ENCODE data around the gene FZD2.
"Not testable (repeated sequence)": the region's sequence is repeated elsewhere in the genome, so short reads cannot be mapped to it uniquely, and the experiment has no call there.

FZD2 gene

GRCh38 chr17:44556832-44557606 is at the start of gene FZD2:
TSS of gene FZD2 (plus strand) at chr17:44557484. CDS start at chr17:44557689, 205 bp downstream.
- H3K4me3 ChIP-seq (ENCODE audit: low read length) = peak within 1 kb of the TSS; percentile 51
- no peaks in the 10 kb centered on the region for H3K36me3 ChIP-seq (ENCODE audit: control insufficient read depth, insufficient read depth, low read length)
- H3K27me3 ChIP-seq (ENCODE audit: control insufficient read depth, insufficient read depth, low read length) = peaks cover 25% of the 10 kb centered on the region
- H3K4me1 ChIP-seq (ENCODE audit: control insufficient read depth, insufficient read depth, low read length) = peaks cover 4% of the 10 kb centered on the region; the same call in 1 of the 2 replicates
- whole genome bisulfite sequencing (ENCODE audit: insufficient coverage, insufficient read length) = no CpG with 5 or more reads among the region's 49 CpGs
- peak; percentile 95 for DNase-seq (ENCODE audit: low read depth, low spot score)
- H3K27ac ChIP-seq (ENCODE audit: low read length) = peak within 1 kb of the TSS; percentile 34
- no peaks in the 10 kb centered on the region for H3K9me3 ChIP-seq (ENCODE audit: control insufficient read depth, insufficient read depth, low read length)

- H3K36me3 ChIP-seq (ENCODE audit: control insufficient read depth, insufficient read depth, low read length); H3K27me3 ChIP-seq (ENCODE audit: control insufficient read depth, insufficient read depth, low read length); H3K4me3 ChIP-seq (ENCODE audit: low read length); H3K4me1 ChIP-seq (ENCODE audit: control insufficient read depth, insufficient read depth, low read length); H3K27ac ChIP-seq (ENCODE audit: low read length); H3K9me3 ChIP-seq (ENCODE audit: control insufficient read depth, insufficient read depth, low read length): not testable (repeated sequence)
- peak; percentile 85 for DNase-seq (ENCODE audit: low read depth, low spot score)
- WGBS (ENCODE audit: insufficient coverage, insufficient read length) = no CpG with 5 or more reads among the region's 14 CpGs
Measured at GRCh38 chr17:44511241-44512134, 45.8 kb upstream of the FZD2 start.

DNA sequence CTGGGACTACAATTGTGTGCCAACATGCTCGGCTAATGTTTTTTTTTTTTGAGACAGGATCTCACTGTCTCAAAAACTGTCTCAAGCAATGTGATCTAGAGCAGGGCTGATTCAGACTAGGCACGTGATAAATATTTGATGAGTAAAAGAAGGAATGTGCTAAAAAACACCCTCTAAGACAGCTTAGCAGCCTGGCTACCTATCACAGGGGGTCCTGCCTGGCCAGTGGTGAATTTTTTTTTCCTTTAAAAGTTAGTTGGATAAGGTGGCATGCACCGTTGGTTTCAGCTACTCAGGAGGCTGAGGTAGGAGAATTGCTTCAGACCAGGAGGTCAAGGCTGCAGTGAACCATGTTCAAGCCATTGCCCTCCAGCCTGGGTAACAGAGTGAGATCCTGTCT is 39.3 kb upstream of the FZD2 start:
- no peak for DNase-seq (ENCODE audit: low read depth, low spot score)
- no peak overlapping the region for H3K27ac ChIP-seq (ENCODE audit: low read length)
- no peaks in the 10 kb centered on the region for H3K9me3 ChIP-seq (ENCODE audit: control insufficient read depth, insufficient read depth, low read length)
- no peak overlapping the region for H3K4me3 ChIP-seq (ENCODE audit: low read length)
- no CpG with 5 or more reads among the region's 3 CpGs for WGBS (ENCODE audit: insufficient coverage, insufficient read length)
- no peaks in the 10 kb centered on the region for H3K27me3 ChIP-seq (ENCODE audit: control insufficient read depth, insufficient read depth, low read length)
- H3K4me1 ChIP-seq (ENCODE audit: control insufficient read depth, insufficient read depth, low read length) = no peaks in the 10 kb centered on the region
- H3K36me3 ChIP-seq (ENCODE audit: control insufficient read depth, insufficient read depth, low read length) = no peaks in the 10 kb centered on the region

DNA sequence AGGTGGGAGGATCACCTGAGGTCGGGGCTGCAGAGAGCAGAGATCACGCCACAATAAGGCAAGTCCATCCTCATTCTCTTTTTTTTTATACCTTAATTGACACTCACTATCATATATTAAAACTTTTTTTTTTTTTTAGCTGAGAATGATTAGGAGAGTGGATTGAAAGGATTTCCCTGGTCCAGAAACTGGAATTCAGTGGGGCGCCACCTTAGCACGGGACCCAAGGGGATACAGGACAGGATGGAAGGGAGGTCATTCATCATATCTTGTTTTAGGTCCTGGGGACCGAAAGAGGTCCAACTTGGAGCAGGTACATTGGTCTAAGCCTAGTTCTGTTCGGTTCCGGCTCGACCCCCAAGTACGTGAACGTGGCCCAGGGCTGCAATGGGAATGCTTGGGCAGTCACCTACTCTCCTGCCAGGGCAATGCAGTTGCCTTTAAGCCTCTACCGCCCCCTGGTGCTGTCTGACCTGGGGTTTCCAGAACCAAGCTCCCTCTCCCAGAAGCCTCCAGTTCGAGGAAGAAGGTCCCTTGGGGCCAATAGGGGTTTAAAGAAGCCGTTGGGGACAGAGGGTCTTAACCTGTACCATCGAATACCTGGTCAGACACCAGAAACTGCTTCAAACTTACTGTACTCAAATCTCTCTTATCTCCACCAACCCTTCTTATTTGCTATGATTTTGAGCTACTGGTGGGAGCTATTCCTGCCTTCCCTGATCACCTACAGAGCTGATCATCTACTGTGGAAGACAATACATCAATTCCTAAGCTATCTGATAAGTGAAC is 34.2 kb upstream of the FZD2 start:
- H3K36me3 ChIP-seq (ENCODE audit: control insufficient read depth, insufficient read depth, low read length) = no peaks in the 10 kb centered on the region
- H3K9me3 ChIP-seq (ENCODE audit: control insufficient read depth, insufficient read depth, low read length) = no peaks in the 10 kb centered on the region
- DNase-seq (ENCODE audit: low read depth, low spot score) = no peak
- no CpG with 5 or more reads among the region's 14 CpGs for WGBS (ENCODE audit: insufficient coverage, insufficient read length)
- H3K4me1 ChIP-seq (ENCODE audit: control insufficient read depth, insufficient read depth, low read length) = no peaks in the 10 kb centered on the region
- no peak overlapping the region for H3K27ac ChIP-seq (ENCODE audit: low read length)
- no peaks in the 10 kb centered on the region for H3K27me3 ChIP-seq (ENCODE audit: control insufficient read depth, insufficient read depth, low read length)
- no peak overlapping the region for H3K4me3 ChIP-seq (ENCODE audit: low read length)

DNA sequence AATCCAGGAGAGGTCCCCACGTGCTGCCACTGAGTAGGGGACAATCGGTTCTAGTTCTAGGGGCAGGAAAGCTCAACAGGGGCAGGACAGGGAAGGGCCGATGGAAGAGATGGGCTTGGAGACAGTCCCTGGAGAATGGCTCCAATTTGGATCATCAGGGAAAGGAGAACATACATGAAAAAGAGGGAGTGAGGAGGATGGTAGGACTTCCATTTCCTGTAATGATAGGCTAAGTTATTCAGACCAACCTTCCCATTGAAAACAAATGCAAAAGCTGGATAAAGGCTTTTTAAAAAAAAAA is 33.7 kb upstream of the FZD2 start:
- no peak overlapping the region for H3K27ac ChIP-seq (ENCODE audit: low read length)
- no peaks in the 10 kb centered on the region for H3K36me3 ChIP-seq (ENCODE audit: control insufficient read depth, insufficient read depth, low read length)
- H3K27me3 ChIP-seq (ENCODE audit: control insufficient read depth, insufficient read depth, low read length) = no peaks in the 10 kb centered on the region
- H3K4me3 ChIP-seq (ENCODE audit: low read length) = no peak overlapping the region
- no peak for DNase-seq (ENCODE audit: low read depth, low spot score)
- H3K4me1 ChIP-seq (ENCODE audit: control insufficient read depth, insufficient read depth, low read length) = no peaks in the 10 kb centered on the region
- no peaks in the 10 kb centered on the region for H3K9me3 ChIP-seq (ENCODE audit: control insufficient read depth, insufficient read depth, low read length)
- no CpG with 5 or more reads among the region's 3 CpGs for WGBS (ENCODE audit: insufficient coverage, insufficient read length)

GRCh38 chr17:44527102-44527501 is 30.2 kb upstream of the FZD2 start:
- H3K27me3 ChIP-seq (ENCODE audit: control insufficient read depth, insufficient read depth, low read length) = no peaks in the 10 kb centered on the region
- no peak overlapping the region for H3K27ac ChIP-seq (ENCODE audit: low read length)
- H3K4me1 ChIP-seq (ENCODE audit: control insufficient read depth, insufficient read depth, low read length) = no peaks in the 10 kb centered on the region
- WGBS (ENCODE audit: insufficient coverage, insufficient read length) = no CpG with 5 or more reads among the region's 1 CpG
- no peaks in the 10 kb centered on the region for H3K9me3 ChIP-seq (ENCODE audit: control insufficient read depth, insufficient read depth, low read length)
- no peak for DNase-seq (ENCODE audit: low read depth, low spot score)
- no peaks in the 10 kb centered on the region for H3K36me3 ChIP-seq (ENCODE audit: control insufficient read depth, insufficient read depth, low read length)
- H3K4me3 ChIP-seq (ENCODE audit: low read length) = no peak overlapping the region

DNA sequence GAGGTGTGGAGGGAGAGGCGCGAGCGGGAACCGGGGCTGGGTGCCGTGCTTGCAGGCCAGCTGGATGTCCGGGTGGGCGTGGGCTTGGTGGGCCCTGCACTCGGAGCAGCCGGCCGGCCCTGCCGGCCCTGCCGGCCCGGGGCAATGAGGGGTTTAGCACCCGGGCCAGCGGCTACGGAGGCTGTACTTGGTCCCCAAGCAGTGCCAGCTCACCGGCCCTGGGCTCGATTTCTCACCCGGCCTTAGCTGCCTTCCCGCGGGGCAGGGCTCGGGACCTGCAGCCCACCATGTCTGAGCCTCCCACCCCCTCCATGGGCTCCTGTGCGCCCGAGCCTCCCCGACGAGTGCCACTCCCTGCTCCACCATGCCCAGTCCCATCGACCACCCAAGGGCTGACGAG is 29.3 kb upstream of the FZD2 start:
- Histone ChIP-seq H3K4me1 (ENCODE audit: control insufficient read depth, insufficient read depth, low read length) (no peaks in the 10 kb centered on the region), H3K27ac (ENCODE audit: low read length) (no peak overlapping the region), H3K27me3 (ENCODE audit: control insufficient read depth, insufficient read depth, low read length) (no peaks in the 10 kb centered on the region), H3K36me3 (ENCODE audit: control insufficient read depth, insufficient read depth, low read length) (no peaks in the 10 kb centered on the region), H3K4me3 (ENCODE audit: low read length) (no peak overlapping the region), H3K9me3 (ENCODE audit: control insufficient read depth, insufficient read depth, low read length) (no peaks in the 10 kb centered on the region)
- DNase-seq (ENCODE audit: low read depth, low spot score) = no peak
- no CpG with 5 or more reads among the region's 28 CpGs for WGBS (ENCODE audit: insufficient coverage, insufficient read length)

DNA sequence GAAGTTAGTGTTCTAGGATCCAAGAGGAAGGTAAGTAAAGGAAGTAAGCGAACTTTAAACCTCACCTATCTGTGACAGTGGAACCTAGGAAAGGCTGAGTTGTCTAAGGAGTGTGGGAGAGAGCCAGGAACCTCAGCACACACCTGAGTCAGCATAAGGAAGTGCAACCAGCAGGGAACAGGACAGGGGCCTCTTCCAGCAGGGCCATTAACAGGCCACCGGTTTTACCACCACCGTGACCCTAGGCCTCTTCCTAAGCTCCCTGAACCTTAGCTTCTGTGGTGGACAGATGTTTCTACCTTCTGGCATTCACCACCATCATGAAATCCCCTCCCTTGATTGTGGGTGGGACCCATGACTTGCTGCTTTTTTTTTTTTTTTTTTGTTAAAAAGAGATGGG is 27.4 kb upstream of the FZD2 start:
- H3K9me3 ChIP-seq (ENCODE audit: control insufficient read depth, insufficient read depth, low read length) = no peaks in the 10 kb centered on the region
- WGBS (ENCODE audit: insufficient coverage, insufficient read length) = no CpG with 5 or more reads among the region's 3 CpGs

DNA sequence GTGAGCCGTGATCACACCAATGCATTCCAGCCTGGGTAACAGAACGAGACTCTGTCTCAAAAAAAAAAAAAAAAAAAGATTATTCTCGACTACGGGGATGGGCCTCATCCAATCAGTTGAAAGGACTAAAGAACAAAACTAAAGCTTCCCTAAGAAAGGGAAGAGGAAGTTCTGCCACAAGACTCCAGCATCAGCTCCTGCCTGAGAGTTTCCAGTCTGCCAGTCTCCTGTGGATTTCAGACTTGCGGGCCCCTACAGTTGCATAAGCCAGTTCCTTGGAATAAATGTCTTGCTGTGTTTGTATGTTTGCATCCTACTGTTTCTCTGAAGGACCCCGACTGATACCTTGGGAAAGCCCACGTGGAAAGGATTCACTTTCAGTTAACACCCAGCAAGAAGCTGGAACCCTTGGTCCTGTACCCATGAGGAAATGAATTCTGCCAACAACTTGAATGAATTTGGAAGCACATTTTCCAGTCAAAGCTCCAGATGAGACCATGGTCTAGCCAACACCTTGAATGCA is 26.3 kb upstream of the FZD2 start:
- no peaks in the 10 kb centered on the region for H3K36me3 ChIP-seq (ENCODE audit: control insufficient read depth, insufficient read depth, low read length)
- DNase-seq (ENCODE audit: low read depth, low spot score) = no peak
- no peaks in the 10 kb centered on the region; the same call in 1 of the 2 replicates for H3K27me3 ChIP-seq (ENCODE audit: control insufficient read depth, insufficient read depth, low read length)
- WGBS (ENCODE audit: insufficient coverage, insufficient read length) = no CpG with 5 or more reads among the region's 7 CpGs
- H3K4me3 ChIP-seq (ENCODE audit: low read length) = no peak overlapping the region
- H3K4me1 ChIP-seq (ENCODE audit: control insufficient read depth, insufficient read depth, low read length) = no peaks in the 10 kb centered on the region; the same call in 1 of the 2 replicates
- no peaks in the 10 kb centered on the region for H3K9me3 ChIP-seq (ENCODE audit: control insufficient read depth, insufficient read depth, low read length)
- no peak overlapping the region for H3K27ac ChIP-seq (ENCODE audit: low read length)

More for the DNA sequence above, 27.4 kb upstream of the FZD2 start:
- DNase-seq (ENCODE audit: low read depth, low spot score) = no peak
- Histone ChIP-seq H3K36me3 (ENCODE audit: control insufficient read depth, insufficient read depth, low read length) (no peaks in the 10 kb centered on the region), H3K27ac (ENCODE audit: low read length) (no peak overlapping the region), H3K27me3 (ENCODE audit: control insufficient read depth, insufficient read depth, low read length) (no peaks in the 10 kb centered on the region; the same call in 1 of the 2 replicates), H3K4me3 (ENCODE audit: low read length) (no peak overlapping the region), H3K4me1 (ENCODE audit: control insufficient read depth, insufficient read depth, low read length) (no peaks in the 10 kb centered on the region; the same call in 1 of the 2 replicates)

Data from iPS DF 6.9 (cell line).